Umbilical cord (tissue), 2 donors: Measurements from ENCODE around the gene UCN. TPM values are rescaled to one million over a fixed set of nuclear protein-coding genes. Genes with fewer than 3 reads are reported as not detected.

Source experiments
- DNase-seq: peaks from one replicate; pipeline ENCODE4 v3.0.0-alpha.2; 2015; ENCODE audit warnings: low spot score
- total RNA-seq: library from RNA; depleted of rRNA; stranded (reverse); fragments of >200 nt; gene quantifications from one replicate; pipeline ENCODE4 v1.2.3, GENCODE V29; 2014; ENCODE audit warnings: low replicate concordance; ENCODE audit not compliant: insufficient read depth

Gene UCN
- total RNA-seq, 1 donor from 2014 or later, result 1.4 TPM

GRCh38 chr2:27261926-27262298, 46.3 kb downstream of the UCN start:
- no peak for DNase-seq

DNA sequence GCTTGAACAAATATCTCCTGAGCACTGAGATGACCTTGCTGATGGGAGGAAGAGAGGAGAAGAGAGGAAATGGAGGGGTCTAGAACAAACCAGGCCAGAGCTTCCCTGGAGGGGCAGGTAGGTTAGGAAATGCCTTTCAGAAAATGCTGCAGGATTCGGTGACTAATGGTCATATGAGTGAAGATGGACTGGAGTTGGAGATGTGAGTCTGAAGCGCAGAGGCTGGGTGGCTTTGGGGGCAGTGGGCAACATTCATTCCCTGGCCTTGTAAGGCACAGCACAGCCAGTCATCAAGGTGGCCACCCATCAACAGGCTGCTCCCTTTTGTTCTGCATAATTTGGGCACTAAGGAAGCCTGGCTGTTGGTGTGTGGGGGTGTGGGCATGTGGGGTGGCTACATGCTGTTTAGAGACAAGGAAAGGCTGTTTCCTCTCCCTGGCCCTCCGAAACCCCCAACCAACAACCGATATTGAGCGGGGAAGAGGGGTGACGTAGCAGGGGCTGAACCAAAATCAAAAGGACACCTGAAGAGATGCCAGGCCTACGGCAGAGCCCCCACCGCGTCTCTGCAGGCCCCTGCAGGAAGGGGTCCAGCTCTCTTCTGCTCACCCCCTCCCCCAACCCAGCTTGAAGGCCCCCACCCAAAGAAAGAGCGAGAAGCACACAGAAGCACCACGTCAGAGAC, 46.9 kb downstream of the UCN start:
- DNase-seq, result no peak

DNA sequence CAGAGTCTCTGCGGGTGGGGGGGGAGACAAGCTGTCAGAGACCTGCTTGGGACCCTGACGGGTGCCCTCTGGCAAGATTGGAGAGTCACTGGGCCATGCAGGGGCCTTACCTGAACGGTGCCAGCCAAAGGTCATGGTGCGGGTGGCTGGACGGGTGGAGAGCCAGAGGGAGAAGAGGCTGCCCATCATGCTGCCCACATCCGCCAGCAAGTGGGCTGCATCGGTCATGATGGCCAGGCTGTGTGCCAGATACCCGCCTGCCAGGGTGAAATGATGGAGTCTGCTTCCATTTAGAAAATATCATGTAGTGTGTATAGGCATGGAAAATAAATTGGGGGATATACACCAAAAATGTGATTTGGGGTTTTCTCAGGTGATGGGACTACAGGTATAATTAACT, 50.2 kb downstream of the UCN start:
- DNase-seq, result no peak

Other genes starting within 250 kb of the UCN start
- 441 TPM for gene OST4, start 236.8 kb downstream of the UCN start, total RNA-seq
- 287 TPM for gene EMILIN1, start 229.8 kb downstream of the UCN start, total RNA-seq
- 3.4 TPM for gene KHK, start 221.7 kb downstream of the UCN start, total RNA-seq
- gene CGREF1, start 189.3 kb downstream of the UCN start, total RNA-seq, result 11.6 TPM
- 1.2 TPM for gene ABHD1, start 184.6 kb downstream of the UCN start, total RNA-seq
- 20.2 TPM for gene PREB, start 173.8 kb downstream of the UCN start, total RNA-seq
- gene PRR30, start 169.0 kb downstream of the UCN start, total RNA-seq, result not detected
- 1.7 TPM for gene TCF23, start 159.4 kb downstream of the UCN start, total RNA-seq
- 112 TPM for gene ATRAID, start 96.4 kb downstream of the UCN start, total RNA-seq
- gene SLC5A6, start 96.2 kb downstream of the UCN start, total RNA-seq, result 13.0 TPM
- gene CAD, start 91.1 kb downstream of the UCN start, total RNA-seq, result 45.0 TPM
- 5.5 TPM for gene SLC30A3, start 45.4 kb downstream of the UCN start, total RNA-seq
- gene DNAJC5G, start 33.0 kb downstream of the UCN start, total RNA-seq, result not detected
- gene TRIM54, start 26.0 kb downstream of the UCN start, total RNA-seq, result 5.1 TPM
- gene MPV17, start 14.7 kb upstream of the UCN start, total RNA-seq, result 27.9 TPM
- 31.8 TPM for gene GTF3C2, start 48.3 kb upstream of the UCN start, total RNA-seq
- gene EIF2B4, start 61.9 kb upstream of the UCN start, total RNA-seq, result 10.1 TPM
- 98.0 TPM for gene SNX17, start 62.2 kb upstream of the UCN start, total RNA-seq
- 8.4 TPM for gene ZNF513, start 72.3 kb upstream of the UCN start, total RNA-seq
- 28.2 TPM for gene PPM1G, start 101.1 kb upstream of the UCN start, total RNA-seq
- 89.3 TPM for gene NRBP1, start 120.2 kb upstream of the UCN start, total RNA-seq
- not detected for gene KRTCAP3, start 133.9 kb upstream of the UCN start, total RNA-seq
- 21.4 TPM for gene IFT172, start 181.3 kb upstream of the UCN start, total RNA-seq
- gene FNDC4, start 186.8 kb upstream of the UCN start, total RNA-seq, result 3.1 TPM
- gene GCKR, start 188.4 kb upstream of the UCN start, total RNA-seq, result not detected